Endodermal cell (in vitro differentiated cells): ENCODE measurements around the gene MCOLN1. TPM values are rescaled to one million over a fixed set of nuclear protein-coding genes. Genes with fewer than 3 reads are reported as not detected.

Experiments
- DNase-seq: peaks from one replicate; pipeline ENCODE4 v3.0.0-alpha.2; 2017
- H3K27ac ChIP-seq: 2 replicates; pipeline ENCODE4 v1.5.1; 2013; ENCODE audit warnings: mild to moderate bottlenecking, low read depth, low read length, moderate library complexity
- H3K27me3 ChIP-seq: 2 replicates; pipeline ENCODE4 v1.6.1; 2013; ENCODE audit warnings: mild to moderate bottlenecking, low read length, moderate library complexity; ENCODE audit not compliant: insufficient read depth, control insufficient read depth, poor library complexity, severe bottlenecking
- H3K36me3 ChIP-seq: 2 replicates; pipeline ENCODE4 v1.7.0; 2013; ENCODE audit warnings: mild to moderate bottlenecking, low read length, moderate library complexity; ENCODE audit not compliant: control insufficient read depth, insufficient read depth
- H3K4me1 ChIP-seq: one replicate; pipeline ENCODE4 v1.7.0; 2013; ENCODE audit warnings: low read length; ENCODE audit not compliant: control insufficient read depth, insufficient read depth
- H3K4me3 ChIP-seq: 2 replicates; pipeline ENCODE4 v1.5.1; 2013; ENCODE audit warnings: mild to moderate bottlenecking, low read length, moderate library complexity
- H3K9ac ChIP-seq: 2 replicates; pipeline ENCODE4 v1.6.1; 2013; ENCODE audit warnings: mild to moderate bottlenecking, low read length, moderate library complexity; ENCODE audit not compliant: poor library complexity, severe bottlenecking; ENCODE audit errors: extremely low read depth
- H3K9me3 ChIP-seq: 2 replicates; pipeline ENCODE4 v1.6.1; 2013; ENCODE audit warnings: mild to moderate bottlenecking, low read length, moderate library complexity; ENCODE audit not compliant: control insufficient read depth
- H3K27ac Mint-ChIP-seq: 2 replicates; pipeline ENCODE4 v1.8.0; 2020; ENCODE audit warnings: mixed read lengths
- H3K27me3 Mint-ChIP-seq: 2 replicates; pipeline ENCODE4 v1.8.0; 2021; ENCODE audit warnings: mild to moderate bottlenecking, mixed read lengths; ENCODE audit not compliant: insufficient read depth
- H3K36me3 Mint-ChIP-seq: 2 replicates; pipeline ENCODE4 v1.8.0; 2020; ENCODE audit warnings: low read depth, mixed read lengths
- H3K4me1 Mint-ChIP-seq: 2 replicates; pipeline ENCODE4 v1.8.0; 2020; ENCODE audit warnings: mixed read lengths
- H3K4me3 Mint-ChIP-seq: 2 replicates; pipeline ENCODE4 v1.8.0; 2020; ENCODE audit warnings: mild to moderate bottlenecking, moderate library complexity, mixed read lengths
- H3K9me3 Mint-ChIP-seq: 2 replicates; pipeline ENCODE4 v1.8.0; 2020; ENCODE audit warnings: mild to moderate bottlenecking, mixed read lengths
- CTCF ChIP-seq: fragments of 200-600 bp; sonication (generic); conservative IDR thresholded peaks from 2 replicates; pipeline ENCODE4 v1.5.0; 2021; ENCODE audit warnings: antibody characterized with exemption, mild to moderate bottlenecking
- WGBS, 2 experiments: methylation state at CpG; one replicate each; pipeline versions ENCODE4 v1.1.5 to v1.1.7; 2013; ENCODE audit warnings: missing lambda C conversion rate in 2 of 2, mixed read lengths in 1 of 2; ENCODE audit not compliant: insufficient coverage in 1 of 2, insufficient read length in 1 of 2; 5-methylcytosine and 5-hydroxymethylcytosine counted together
- total RNA-seq, 2 donors: library from RNA; stranded (reverse); fragmentation: NEBNext Ultra II Directional in 1 of 2; extraction: Animal tissue kit (Norgen Biotek cat#: 25700) in 1 of 2; gene quantifications; 2 replicates in 1 of 2; 3 replicates in 1 of 2; pipeline ENCODE4 v1.2.1, GENCODE V29; 2021

The MCOLN1 gene
- total RNA-seq, 2 donors from 2014 or later = 18.0 to 21.4 TPM

- Histone ChIP-seq H3K27me3 (no peaks in the 10 kb centered on the region), H3K27ac (no peak overlapping the region), H3K9ac (no peak overlapping the region), H3K4me1 (no peaks in the 10 kb centered on the region), H3K36me3 (peaks cover 37% of the 10 kb centered on the region), H3K4me3 (no peak overlapping the region), H3K9me3 (no peaks in the 10 kb centered on the region)
- WGBS, 2 experiments = 96 to 98% methylated on average over 16 to 18 of the region's 18 CpGs
- no peak overlapping the region for H3K4me3 Mint-ChIP-seq
- no peak for TF ChIP-seq CTCF
- H3K9me3 Mint-ChIP-seq = no peaks in the 10 kb centered on the region
- no peaks in the 10 kb centered on the region for H3K27me3 Mint-ChIP-seq
- no peak overlapping the region for H3K27ac Mint-ChIP-seq
- no peak for DNase-seq
- H3K36me3 Mint-ChIP-seq = peaks cover 45% of the 10 kb centered on the region
- no peaks in the 10 kb centered on the region for H3K4me1 Mint-ChIP-seq
These were observed 36.2 kb downstream of the MCOLN1 start for GRCh38 chr19:7558667-7559066.

GRCh38 chr19:7559102-7559501 is 36.7 kb downstream of the MCOLN1 start:
- WGBS, 2 experiments = 59 to 86% methylated on average over 3 to 4 of the region's 4 CpGs
- H3K4me3 ChIP-seq = no peak overlapping the region
- H3K27me3 Mint-ChIP-seq = no peaks in the 10 kb centered on the region
- H3K27me3 ChIP-seq = no peaks in the 10 kb centered on the region
- no peak overlapping the region for H3K9ac ChIP-seq
- H3K27ac Mint-ChIP-seq = no peak overlapping the region
- H3K36me3 Mint-ChIP-seq = peaks cover 44% of the 10 kb centered on the region
- H3K9me3 ChIP-seq = no peaks in the 10 kb centered on the region
- TF ChIP-seq CTCF = no peak
- H3K4me1 Mint-ChIP-seq = no peaks in the 10 kb centered on the region
- no peak for DNase-seq
- H3K4me1 ChIP-seq = no peaks in the 10 kb centered on the region
- peaks cover 37% of the 10 kb centered on the region for H3K36me3 ChIP-seq
- no peak overlapping the region for H3K27ac ChIP-seq
- no peaks in the 10 kb centered on the region for H3K9me3 Mint-ChIP-seq
- H3K4me3 Mint-ChIP-seq = no peak overlapping the region

GRCh38 chr19:7560255-7560654 is 37.8 kb downstream of the MCOLN1 start:
- Mint-ChIP-seq H3K27me3 (no peaks in the 10 kb centered on the region), H3K27ac (no peak overlapping the region), H3K4me1 (no peaks in the 10 kb centered on the region), H3K36me3 (peaks cover 37% of the 10 kb centered on the region), H3K9me3 (no peaks in the 10 kb centered on the region), H3K4me3 (no peak overlapping the region)
- H3K36me3 ChIP-seq = peaks cover 30% of the 10 kb centered on the region
- WGBS, 2 experiments = 85% methylated on average over 1 of the region's 2 CpGs; no CpG with 5 or more reads in 1 of the 2 experiments
- H3K9me3 ChIP-seq = no peaks in the 10 kb centered on the region
- H3K27ac ChIP-seq = no peak overlapping the region
- H3K9ac ChIP-seq = no peak overlapping the region
- no peak overlapping the region for H3K4me3 ChIP-seq
- H3K27me3 ChIP-seq = no peaks in the 10 kb centered on the region
- TF ChIP-seq CTCF = no peak
- no peaks in the 10 kb centered on the region for H3K4me1 ChIP-seq
- no peak for DNase-seq
